NCI-H2196 (cell line): ENCODE data around the gene SYT13.
"Not testable (repeated sequence)": the region's sequence is repeated elsewhere in the genome, so short reads cannot be mapped to it uniquely, and the experiment has no call there.

ENCODE experiments used
- DNase-seq: peaks from one replicate; lab custom pipeline; 2025; ENCODE audit not compliant: unreplicated experiment; lab: John Stamatoyannopoulos, UW

The SYT13 gene

GRCh38 chr11:45250035-45250718, 36.0 kb downstream of the SYT13 start:
- no peak for DNase-seq

GRCh38 chr11:45249372-45249771, 36.8 kb downstream of the SYT13 start:
- DNase-seq, result not testable (repeated sequence)

- DNase-seq, result no peak
Measured at GRCh38 chr11:45248501-45249011, 37.6 kb downstream of the SYT13 start.

GRCh38 chr11:45247433-45247832, 38.7 kb downstream of the SYT13 start:
- peak; percentile 11 for DNase-seq

GRCh38 chr11:45246241-45246640, 39.9 kb downstream of the SYT13 start:
- no peak for DNase-seq

- DNase-seq, result no peak
Measured at GRCh38 chr11:45245218-45246045, 40.7 kb downstream of the SYT13 start.

- no peak for DNase-seq
Measured at GRCh38 chr11:45243967-45244366, 42.2 kb downstream of the SYT13 start.

- DNase-seq, result no peak
Measured at GRCh38 chr11:45239733-45240132, 46.4 kb downstream of the SYT13 start.

GRCh38 chr11:45238724-45239123, 47.4 kb downstream of the SYT13 start:
- no peak for DNase-seq

GRCh38 chr11:45237711-45238315, 48.3 kb downstream of the SYT13 start:
- DNase-seq, result no peak

GRCh38 chr11:45234306-45235006, 51.7 kb downstream of the SYT13 start:
- no peak for DNase-seq

- DNase-seq, result no peak
Measured at GRCh38 chr11:45233804-45234170, 52.4 kb downstream of the SYT13 start.

GRCh38 chr11:45233121-45233803, 52.9 kb downstream of the SYT13 start:
- DNase-seq, result peak; percentile 72

- DNase-seq, result no peak
Measured at GRCh38 chr11:45232341-45233080, 53.6 kb downstream of the SYT13 start.

GRCh38 chr11:45229401-45230020, 56.6 kb downstream of the SYT13 start:
- no peak for DNase-seq

GRCh38 chr11:45227836-45228235, 58.3 kb downstream of the SYT13 start:
- DNase-seq, result no peak

GRCh38 chr11:45226901-45227300, 59.2 kb downstream of the SYT13 start:
- DNase-seq, result no peak

GRCh38 chr11:45225961-45226871, 59.9 kb downstream of the SYT13 start:
- DNase-seq, result no peak
